ENCODE data around the gene DHX38. TPM values are rescaled to one million over a fixed set of nuclear protein-coding genes. Genes with fewer than 3 reads are reported as not detected.

The DHX38 gene
- total RNA-seq, 3 donors from 2014 or later (not counting 1 experiment from before 2014, with no cell fraction given), result 120 to 124 (median 120) TPM

GRCh38 chr16:72098936-72099335 lies 5.3 kb downstream of the DHX38 start:
- intact Hi-C loops (cut with micrococcal nuclease), result loop anchor here (1.0 to 10.0 kb wide), 2 partner anchors 33 to 566 kb away; no protein-coding TSS in a partner anchor
- no peak for DNase-seq
- no peak overlapping the region for H3K27ac ChIP-seq (ENCODE audit: low read length)
- TF ChIP-seq CTCF (IDR thresholded peaks at IDR 0.05), result no peak
- H3K36me3 Mint-ChIP-seq, result peaks cover 17% of the 10 kb centered on the region
- no peak overlapping the region for H3K27ac Mint-ChIP-seq
- no peak overlapping the region for H3K4me3 Mint-ChIP-seq
- no peak for ATAC-seq
- peaks cover 35 to 41% of the 10 kb centered on the region in 2 donors for H3K4me1 Mint-ChIP-seq
- H3K27me3 Mint-ChIP-seq (ENCODE audit: low read depth in 2 of 2), result no peaks in the 10 kb centered on the region
- WGBS (ENCODE audit: insufficient coverage), result 94% methylated on average over 15 of the region's 15 CpGs
- H3K36me3 ChIP-seq (ENCODE audit: control insufficient read depth, insufficient read depth, low read length), result peaks cover 77% of the 10 kb centered on the region
- H3K9me3 Mint-ChIP-seq, result no peaks in the 10 kb centered on the region
- H3K4me3 ChIP-seq (ENCODE audit: low read length), result no peak overlapping the region
- H3K27me3 ChIP-seq (ENCODE audit: control insufficient read depth, insufficient read depth, low read length), result no peaks in the 10 kb centered on the region
- peaks cover 11% of the 10 kb centered on the region for H3K4me1 ChIP-seq (ENCODE audit: control insufficient read depth, insufficient read depth, low read length)
- H3K9me3 ChIP-seq (ENCODE audit: control insufficient read depth, insufficient read depth, low read length), result no peaks in the 10 kb centered on the region

- no peaks in the 10 kb centered on the region for H3K27me3 Mint-ChIP-seq (ENCODE audit: low read depth in 2 of 2)
- peaks cover 17% of the 10 kb centered on the region for H3K36me3 Mint-ChIP-seq
- peaks cover 6% of the 10 kb centered on the region for H3K4me1 ChIP-seq (ENCODE audit: control insufficient read depth, insufficient read depth, low read length)
- H3K9me3 ChIP-seq (ENCODE audit: control insufficient read depth, insufficient read depth, low read length), result no peaks in the 10 kb centered on the region
- no peaks in the 10 kb centered on the region for H3K9me3 Mint-ChIP-seq
- H3K36me3 ChIP-seq (ENCODE audit: control insufficient read depth, insufficient read depth, low read length), result peaks cover 81% of the 10 kb centered on the region
- ATAC-seq, result peak; percentile 79 to 95 (median 88)
- no peak overlapping the region for H3K4me3 ChIP-seq (ENCODE audit: low read length)
- no peaks in the 10 kb centered on the region for H3K27me3 ChIP-seq (ENCODE audit: control insufficient read depth, insufficient read depth, low read length)
- H3K27ac ChIP-seq (ENCODE audit: low read length), result no peak overlapping the region
- H3K27ac Mint-ChIP-seq, result no peak overlapping the region
- intact Hi-C loops (cut with micrococcal nuclease), result loop anchor here (1.0 to 10.0 kb wide), 2 partner anchors 33 to 565 kb away; no protein-coding TSS in a partner anchor
- peak in 1 of 2 donors; percentile 69 for DNase-seq
- no peak overlapping the region for H3K4me3 Mint-ChIP-seq
- H3K4me1 Mint-ChIP-seq, result peaks cover 30 to 36% of the 10 kb centered on the region in 2 donors
- WGBS (ENCODE audit: insufficient coverage), result 82% methylated on average over 12 of the region's 12 CpGs
- TF ChIP-seq CTCF (IDR thresholded peaks at IDR 0.05), result peak; percentile 48
These were observed 5.8 kb downstream of the DHX38 start for GRCh38 chr16:72099377-72099818.

GRCh38 chr16:72101195-72101594 lies 7.5 kb downstream of the DHX38 start:
- WGBS (ENCODE audit: insufficient coverage), result 98% methylated on average over 9 of the region's 10 CpGs
- Histone ChIP-seq H3K27ac (ENCODE audit: low read length) (no peak overlapping the region), H3K36me3 (ENCODE audit: control insufficient read depth, insufficient read depth, low read length) (peaks cover 96% of the 10 kb centered on the region), H3K4me1 (ENCODE audit: control insufficient read depth, insufficient read depth, low read length) (no peaks in the 10 kb centered on the region), H3K4me3 (ENCODE audit: low read length) (no peak overlapping the region), H3K27me3 (ENCODE audit: control insufficient read depth, insufficient read depth, low read length) (no peaks in the 10 kb centered on the region), H3K9me3 (ENCODE audit: control insufficient read depth, insufficient read depth, low read length) (no peaks in the 10 kb centered on the region)
- no peak for TF ChIP-seq CTCF (IDR thresholded peaks at IDR 0.05)
- H3K27ac Mint-ChIP-seq, result no peak overlapping the region
- peaks cover 12 to 20% of the 10 kb centered on the region in 2 donors for H3K4me1 Mint-ChIP-seq
- no peak for ATAC-seq
- intact Hi-C loops (cut with micrococcal nuclease), result no loop called here
- H3K9me3 Mint-ChIP-seq, result no peaks in the 10 kb centered on the region
- H3K4me3 Mint-ChIP-seq, result no peak overlapping the region
- H3K27me3 Mint-ChIP-seq (ENCODE audit: low read depth in 2 of 2), result no peaks in the 10 kb centered on the region
- no peak for DNase-seq
- H3K36me3 Mint-ChIP-seq, result peaks cover 23% of the 10 kb centered on the region

GRCh38 chr16:72104905-72105304 lies 11.3 kb downstream of the DHX38 start:
- TF ChIP-seq CTCF (IDR thresholded peaks at IDR 0.05), result no peak
- H3K27ac ChIP-seq (ENCODE audit: low read length), result no peak overlapping the region
- no peaks in the 10 kb centered on the region for H3K27me3 ChIP-seq (ENCODE audit: control insufficient read depth, insufficient read depth, low read length)
- H3K36me3 ChIP-seq (ENCODE audit: control insufficient read depth, insufficient read depth, low read length), result peaks cover 98% of the 10 kb centered on the region
- intact Hi-C loops (cut with micrococcal nuclease), result no loop called here
- 96% methylated on average over 9 of the region's 9 CpGs for WGBS (ENCODE audit: insufficient coverage)
- H3K9me3 ChIP-seq (ENCODE audit: control insufficient read depth, insufficient read depth, low read length), result no peaks in the 10 kb centered on the region
- ATAC-seq, result no peak
- H3K27ac Mint-ChIP-seq, result no peak overlapping the region
- DNase-seq, result no peak
- H3K27me3 Mint-ChIP-seq (ENCODE audit: low read depth in 2 of 2), result no peaks in the 10 kb centered on the region
- H3K4me1 Mint-ChIP-seq, result no peaks in the 10 kb centered on the region
- H3K4me1 ChIP-seq (ENCODE audit: control insufficient read depth, insufficient read depth, low read length), result no peaks in the 10 kb centered on the region
- no peak overlapping the region for H3K4me3 Mint-ChIP-seq
- no peaks in the 10 kb centered on the region for H3K9me3 Mint-ChIP-seq
- no peak overlapping the region for H3K4me3 ChIP-seq (ENCODE audit: low read length)
- H3K36me3 Mint-ChIP-seq, result peaks cover 25% of the 10 kb centered on the region

Measured in natural killer cell (primary cell).